NCI-H2081 (cell line): ENCODE results near the gene KIF26B.

Experiments used
- DNase-seq, 2 experiments: peaks; one replicate each; lab custom pipeline; 2025; lab: John Stamatoyannopoulos, UW

The KIF26B gene

GRCh38 chr1:245512181-245512888 lies 357.6 kb downstream of the KIF26B start:
- peak; percentile 17 to 62 for DNase-seq

GRCh38 chr1:245512980-245513578 lies 358.3 kb downstream of the KIF26B start:
- DNase-seq: peak; percentile 34

DNA sequence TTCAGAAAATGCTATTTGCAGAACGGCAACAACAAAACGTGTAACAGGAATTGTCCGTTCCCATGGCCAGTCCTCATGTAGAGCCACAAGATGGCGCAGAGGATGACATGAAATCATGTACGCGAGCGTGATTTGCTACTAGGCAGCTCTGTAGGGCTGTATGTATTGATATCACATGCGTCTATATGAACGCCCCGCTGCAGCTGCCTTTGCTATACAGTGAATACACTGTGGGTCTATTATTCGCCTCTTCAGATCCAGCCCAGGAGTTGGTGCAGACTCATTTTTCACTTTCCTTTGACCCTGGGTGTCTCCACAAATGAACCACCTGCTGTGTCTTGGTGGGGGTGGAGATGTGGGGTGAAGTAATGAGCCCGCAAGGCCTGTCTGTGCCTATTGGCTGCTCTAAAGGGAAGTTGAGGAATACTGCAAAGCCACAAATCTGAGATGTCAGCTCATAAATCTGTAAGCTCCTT lies 361.5 kb downstream of the KIF26B start:
- DNase-seq: no peak

DNA sequence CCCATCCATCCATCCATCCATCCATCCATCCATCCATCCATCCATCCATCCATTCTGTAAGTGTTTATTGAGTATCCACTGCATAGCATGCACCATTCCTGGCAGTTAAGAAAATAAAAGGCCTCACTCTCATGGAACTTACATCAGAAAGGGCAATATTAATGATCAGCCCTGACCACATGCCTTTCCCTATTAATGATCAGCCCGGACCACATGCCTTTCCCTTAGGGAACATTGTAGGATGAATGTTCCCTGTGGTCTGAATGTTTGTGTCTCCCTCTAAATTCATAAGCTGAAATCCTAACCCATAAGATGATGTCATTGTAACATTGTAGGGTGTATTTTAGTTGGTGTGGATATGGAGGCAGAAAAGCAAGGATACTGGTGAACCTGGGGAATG lies 365.8 kb downstream of the KIF26B start:
- DNase-seq: no peak

DNA sequence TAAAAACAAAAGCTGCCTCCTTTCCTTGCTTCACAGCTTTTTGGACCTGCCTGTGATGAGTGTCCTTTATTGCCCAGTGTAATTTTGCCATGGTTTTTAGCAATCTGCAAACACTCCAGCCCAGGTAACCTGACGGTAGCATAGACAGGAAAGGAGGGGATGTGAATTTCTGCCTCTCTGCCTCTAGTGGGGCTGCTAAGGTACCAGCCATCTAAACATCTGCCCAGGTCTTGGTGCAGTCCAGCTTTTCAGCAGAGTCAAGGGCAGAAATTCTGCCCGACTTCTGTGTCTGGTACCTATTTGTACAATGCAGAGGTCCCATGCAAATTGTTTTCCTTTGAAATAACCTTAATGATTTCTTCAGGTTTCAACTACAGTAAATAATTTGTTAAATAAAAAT lies 371.4 kb downstream of the KIF26B start:
- no peak for DNase-seq

DNA sequence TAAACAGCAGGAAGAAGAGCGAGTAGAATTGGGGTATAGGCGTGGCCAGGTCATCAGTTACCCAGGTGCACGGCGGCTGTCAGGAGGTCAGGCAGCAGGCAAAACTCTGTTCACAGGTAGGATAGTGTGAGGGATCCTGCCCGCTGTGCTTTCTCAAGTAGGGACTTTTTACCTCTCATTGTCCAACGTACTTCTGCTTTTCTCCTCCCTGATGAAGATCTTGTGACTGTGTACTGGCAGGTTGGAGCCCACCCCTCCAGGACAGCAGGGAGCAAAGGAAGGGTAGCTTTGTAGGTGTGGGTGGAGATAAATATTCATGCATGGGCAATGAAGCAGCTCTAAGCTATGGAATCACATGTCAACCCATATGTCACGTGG lies 373.5 kb downstream of the KIF26B start:
- DNase-seq: no peak

DNA sequence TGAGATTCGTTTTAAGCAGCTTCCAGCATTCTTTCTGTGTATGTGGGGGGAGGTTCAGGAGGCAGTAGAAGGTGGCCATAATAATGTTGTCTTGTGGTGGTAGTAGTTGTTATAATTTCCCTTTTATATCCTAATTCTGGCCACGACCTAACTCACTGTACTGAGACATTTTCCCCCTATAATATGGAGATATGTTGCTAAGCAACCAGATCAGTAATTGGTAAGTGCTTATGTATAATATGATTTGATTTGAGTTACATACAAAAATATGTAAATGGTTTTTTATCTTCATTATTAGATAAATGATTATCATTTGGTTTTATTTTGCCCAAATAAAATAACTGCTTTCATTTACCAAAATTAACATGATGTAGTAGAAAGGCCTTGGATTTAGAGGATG lies 376.2 kb downstream of the KIF26B start:
- DNase-seq: no peak

DNA sequence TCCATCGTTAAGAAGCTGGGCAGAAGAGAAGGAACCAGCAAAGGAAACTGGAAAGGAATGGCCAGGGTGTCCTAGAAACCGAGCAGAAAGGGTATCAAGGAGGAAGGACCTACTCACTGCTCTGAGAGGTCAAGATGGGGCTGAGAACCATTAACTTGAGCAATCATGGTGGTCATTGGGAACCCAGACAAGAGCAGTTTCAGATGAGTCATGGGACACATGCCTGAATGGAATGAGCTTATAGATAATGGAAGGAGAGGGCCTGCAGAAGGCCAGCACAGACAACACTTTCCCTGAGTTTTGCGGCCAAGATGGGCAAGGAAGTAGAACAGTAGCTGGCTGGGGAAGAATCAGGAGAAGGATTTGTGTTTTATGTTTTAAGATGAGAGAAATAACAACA lies 383.2 kb downstream of the KIF26B start:
- DNase-seq: no peak

GRCh38 chr1:245538671-245539070 lies 383.9 kb downstream of the KIF26B start:
- DNase-seq: no peak

DNA sequence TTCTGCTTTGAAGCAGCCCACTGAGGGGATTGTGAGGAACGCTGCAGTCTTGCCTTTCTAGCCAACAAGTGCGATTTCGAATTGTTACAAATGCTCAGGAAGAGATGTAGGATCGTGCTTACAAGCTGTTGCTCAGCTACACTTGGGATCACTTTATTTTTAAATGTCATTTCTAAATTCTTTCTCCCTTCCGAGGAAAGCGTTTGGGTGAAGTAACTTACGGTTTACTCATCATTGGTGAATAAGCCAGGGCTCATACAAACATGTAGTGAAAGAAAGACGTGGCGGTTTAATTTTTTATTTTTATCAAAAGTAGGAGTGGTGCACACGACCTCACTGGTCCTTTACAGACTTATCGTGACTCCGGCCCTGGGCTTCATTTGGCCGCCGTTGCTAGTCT lies 386.6 kb downstream of the KIF26B start:
- no peak for DNase-seq

- no peak for DNase-seq
These were observed 387.6 kb downstream of the KIF26B start for GRCh38 chr1:245542365-245542764.

DNA sequence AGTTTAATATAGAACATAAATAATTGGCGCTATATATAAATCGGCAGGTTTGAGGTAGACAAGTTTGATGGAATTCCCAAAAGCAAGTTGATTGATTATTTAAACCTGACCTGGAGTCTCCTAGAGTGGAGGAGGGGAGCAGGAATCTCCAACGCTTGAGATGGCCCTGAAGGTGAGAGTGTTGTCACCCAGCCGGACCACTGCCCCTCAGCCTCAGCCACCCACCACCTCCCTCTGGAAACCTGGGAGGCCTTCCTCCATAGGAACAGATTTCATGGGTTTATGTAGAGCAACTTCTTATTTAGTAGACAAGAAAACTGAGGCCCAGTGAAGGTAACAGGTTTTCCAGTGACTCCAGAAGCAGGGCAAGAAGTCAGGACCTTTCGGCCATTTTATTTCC lies 389.5 kb downstream of the KIF26B start:
- no peak for DNase-seq

DNA sequence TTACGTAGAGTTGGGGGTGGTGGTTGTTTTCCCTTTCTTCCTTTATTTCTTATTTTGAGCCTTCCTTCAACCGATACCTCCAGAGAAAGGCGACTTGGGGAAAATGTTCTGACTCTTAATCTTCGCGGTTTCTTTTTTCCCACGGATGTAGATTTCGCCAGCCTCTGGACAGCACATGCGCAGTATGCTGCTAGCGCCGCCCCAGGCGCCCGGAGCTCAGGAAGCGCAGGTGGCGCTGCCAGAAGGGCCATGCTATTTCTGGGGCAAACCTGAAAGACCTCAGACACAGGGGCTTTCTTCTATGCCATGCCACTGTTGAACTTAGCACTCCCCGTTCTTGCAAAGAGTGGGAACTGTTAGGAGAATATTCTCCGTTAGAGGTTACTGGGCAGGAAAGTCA lies 392.1 kb downstream of the KIF26B start:
- no peak for DNase-seq

DNA sequence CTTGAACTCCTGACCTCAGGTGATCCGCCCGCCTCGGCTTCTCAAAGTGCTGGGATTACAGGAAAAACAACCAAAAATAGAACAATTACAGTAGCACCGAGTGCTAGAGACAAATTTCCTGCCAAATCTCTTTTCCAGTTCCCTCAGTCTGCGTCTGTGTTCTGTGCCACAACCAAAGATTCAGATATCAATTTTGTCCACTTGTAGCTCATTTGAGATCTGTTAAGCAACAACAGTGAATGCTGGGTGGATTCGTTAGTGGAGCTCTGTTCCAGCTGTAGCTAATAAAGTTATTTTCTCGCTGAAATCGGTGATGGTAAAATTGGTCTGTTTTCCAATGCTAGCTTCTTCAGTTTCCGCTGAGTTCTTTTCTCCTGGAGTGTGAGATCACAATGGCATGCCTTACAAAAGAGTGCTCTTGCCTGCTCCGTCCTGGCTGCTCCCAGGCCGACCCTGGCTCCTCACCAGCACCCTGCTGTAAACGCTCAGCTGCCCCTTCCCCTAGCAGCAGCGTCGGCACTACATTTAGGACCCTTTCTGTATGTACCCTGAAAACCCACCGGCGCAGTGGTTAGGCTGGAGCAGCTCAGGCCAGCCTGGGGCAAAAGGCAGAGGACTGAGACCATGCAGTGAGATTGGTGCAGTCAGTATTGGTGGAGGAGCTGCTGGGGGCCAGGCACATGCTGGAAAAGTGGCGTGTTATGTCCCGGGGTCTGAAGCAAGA lies 395.4 kb downstream of the KIF26B start:
- no peak for DNase-seq

DNA sequence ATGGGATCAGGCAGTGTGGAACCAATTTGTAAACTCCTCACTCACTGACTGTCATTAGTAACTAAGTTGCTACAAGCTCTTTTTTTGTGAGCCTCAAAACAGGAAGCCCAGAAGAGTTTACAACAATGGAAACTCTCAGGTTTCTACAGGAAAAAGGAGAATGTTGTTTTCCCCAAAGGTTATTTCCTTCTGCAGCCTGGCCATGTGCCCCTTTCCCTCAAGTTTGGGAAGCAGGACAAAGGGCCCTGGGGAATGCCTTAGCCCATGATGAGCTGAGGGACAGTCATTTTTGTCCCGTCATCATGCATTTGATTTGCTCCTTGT lies 395.9 kb downstream of the KIF26B start:
- no peak for DNase-seq

DNA sequence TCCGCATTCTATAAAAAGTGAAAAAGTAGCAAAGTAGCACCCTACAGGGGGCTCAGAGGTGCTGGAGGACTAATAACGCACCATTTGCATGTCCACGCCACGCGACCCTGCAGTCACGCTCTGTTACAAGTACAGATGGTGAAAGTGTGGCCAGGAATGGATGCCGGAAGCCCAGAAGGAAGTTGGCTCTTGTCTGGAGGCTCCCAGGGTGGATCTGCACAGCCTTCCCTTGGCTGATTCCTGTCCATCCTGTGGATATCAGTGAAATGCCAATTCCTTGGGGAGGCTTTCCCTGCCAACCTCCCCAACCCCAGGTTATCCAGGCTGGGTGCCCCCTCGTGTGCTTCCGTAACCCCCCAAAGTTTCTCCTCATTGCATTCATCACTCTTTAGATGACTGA lies 396.8 kb downstream of the KIF26B start:
- DNase-seq: no peak

DNA sequence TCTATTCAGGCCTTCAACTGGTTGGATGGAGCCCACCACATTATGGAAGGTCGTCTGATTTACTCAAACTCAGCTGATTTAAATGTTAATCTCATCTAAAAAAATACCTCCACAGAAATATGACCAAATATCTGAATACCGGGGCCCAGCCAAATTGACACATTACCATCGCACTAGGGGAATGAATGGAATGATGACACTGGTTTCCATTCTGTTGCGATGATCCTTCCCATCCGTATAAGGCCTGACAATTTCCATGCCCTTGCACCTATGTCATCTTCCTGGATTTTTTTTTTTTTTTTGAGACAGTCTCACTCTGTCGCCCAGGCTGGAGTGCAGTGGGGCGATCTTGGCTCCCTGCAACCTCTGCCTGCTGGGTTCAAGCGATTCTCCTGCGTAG lies 397.5 kb downstream of the KIF26B start:
- no peak for DNase-seq

- DNase-seq: no peak
These were observed 401.3 kb downstream of the KIF26B start for GRCh38 chr1:245556057-245556456.

GRCh38 chr1:245558069-245558468 lies 403.3 kb downstream of the KIF26B start:
- no peak for DNase-seq

DNA sequence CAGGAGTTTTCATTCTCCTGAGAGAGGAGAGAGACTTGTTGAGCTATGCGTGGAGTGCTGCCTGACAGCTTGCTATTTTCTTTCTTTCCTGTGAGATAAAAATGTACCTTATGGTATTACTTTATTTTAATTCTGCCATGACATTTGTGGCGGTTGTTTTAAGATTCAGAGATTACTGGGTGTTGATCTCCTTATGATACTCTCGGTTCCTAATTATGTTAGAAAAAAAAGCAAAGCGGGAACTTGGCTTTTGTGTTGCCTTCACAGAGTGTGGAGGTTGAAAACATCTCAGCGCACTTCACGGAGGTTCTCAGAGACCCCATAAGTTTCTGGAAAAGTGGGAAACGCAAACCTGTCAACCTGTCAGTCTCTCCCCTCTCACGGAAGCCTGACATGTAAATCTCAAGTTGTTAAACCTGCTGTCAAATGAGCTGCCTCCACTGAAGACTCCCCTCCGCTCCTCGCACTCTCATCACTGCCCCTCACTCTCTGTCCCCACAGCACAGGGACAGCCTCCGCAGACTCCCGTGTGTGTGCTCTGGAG lies 405.6 kb downstream of the KIF26B start:
- DNase-seq: no peak

- no peak for DNase-seq
These were observed 407.0 kb downstream of the KIF26B start for GRCh38 chr1:245561665-245562234.

- no peak for DNase-seq
These were observed 411.3 kb downstream of the KIF26B start for GRCh38 chr1:245566134-245566533.

DNA sequence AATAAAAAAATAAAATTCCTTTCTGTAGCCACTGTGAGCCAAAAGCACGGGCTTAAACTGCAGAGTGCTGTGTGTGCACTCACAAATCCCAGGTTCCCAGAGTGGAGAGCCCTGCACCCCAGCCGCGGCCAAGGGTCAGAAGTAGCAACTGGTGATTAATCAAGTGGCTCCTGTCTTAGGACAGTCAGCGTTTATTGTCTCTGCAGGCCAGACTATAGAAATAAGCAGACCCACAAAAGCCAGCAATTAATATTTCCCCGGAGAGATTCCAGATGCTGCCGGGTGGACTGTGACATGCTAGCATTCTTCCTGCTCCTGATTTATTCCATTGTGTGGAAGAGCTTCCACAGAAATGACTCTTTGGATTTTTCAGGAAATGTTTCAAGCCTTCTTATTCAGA lies 412.2 kb downstream of the KIF26B start:
- no peak for DNase-seq
